Spinal cord (tissue), 10 donors: ENCODE data around the gene TMEM232. TPM values are rescaled to one million over a fixed set of nuclear protein-coding genes. Genes with fewer than 3 reads are reported as not detected.

Experiments used
- DNase-seq, 6 donors: peaks; one replicate each; pipeline versions ENCODE4 v3.0.0 to v3.0.0-alpha.2; 2013 to 2015; ENCODE audit warnings: low spot score in 6 of 6, low read depth in 4 of 6
- H3K27ac ChIP-seq: one replicate; pipeline ENCODE4 v1.5.1; 2013; ENCODE audit warnings: low read depth, low read length, control low read depth
- H3K27me3 ChIP-seq: one replicate; pipeline ENCODE4 v1.6.1; 2013; ENCODE audit warnings: low read length; ENCODE audit not compliant: control insufficient read depth, insufficient read depth
- H3K36me3 ChIP-seq: one replicate; pipeline ENCODE4 v1.6.1; 2013; ENCODE audit warnings: low read length; ENCODE audit not compliant: control insufficient read depth, insufficient read depth
- H3K4me1 ChIP-seq: one replicate; pipeline ENCODE4 v1.6.1; 2013; ENCODE audit warnings: low read length; ENCODE audit not compliant: control insufficient read depth, insufficient read depth
- H3K4me3 ChIP-seq: one replicate; pipeline ENCODE4 v1.5.1; 2013; ENCODE audit warnings: low read depth, low read length, control low read depth
- H3K9me3 ChIP-seq: one replicate; pipeline ENCODE4 v1.6.1; 2013; ENCODE audit warnings: low read length; ENCODE audit not compliant: control insufficient read depth, insufficient read depth
- WGBS: methylation state at CpG from one replicate; pipeline ENCODE4 v1.1.5; 2013; ENCODE audit warnings: missing lambda C conversion rate; ENCODE audit not compliant: insufficient coverage; 5-methylcytosine and 5-hydroxymethylcytosine counted together
- polyA plus RNA-seq, 2 donors: library from polyadenylated mRNA; unstranded; fragments of 120-200 nt; gene quantifications; one replicate each; pipeline ENCODE4 v1.2.1, GENCODE V29; 2013; ENCODE audit not compliant: insufficient read length in 2 of 2
- total RNA-seq, 2 donors: library from RNA; depleted of rRNA in 1 of 2; stranded (reverse); fragments of 120-200 nt in 1 of 2; fragments of >200 nt in 1 of 2; gene quantifications; one replicate each; pipeline versions ENCODE4 v1.2.3 to v1.2.4, GENCODE V29; 2013 to 2014
- donor health status: healthy.

The TMEM232 gene
- total and polyA plus RNA-seq, 4 donors = 6.0 to 21.1 (median 15.8) TPM

- no peaks in the 10 kb centered on the region for H3K27me3 ChIP-seq
- H3K4me3 ChIP-seq = no peak overlapping the region
- no peak overlapping the region for H3K27ac ChIP-seq
- DNase-seq = no peak
- H3K9me3 ChIP-seq = no peaks in the 10 kb centered on the region
- H3K36me3 ChIP-seq = no peaks in the 10 kb centered on the region
- no peaks in the 10 kb centered on the region for H3K4me1 ChIP-seq
- 95% methylated on average over 3 of the region's 3 CpGs for WGBS
These were observed 87.2 kb downstream of the TMEM232 start for GRCh38 chr5:110638970-110639902.

- Histone ChIP-seq H3K4me3 (no peak overlapping the region), H3K36me3 (no peaks in the 10 kb centered on the region), H3K27ac (no peak overlapping the region), H3K9me3 (peaks cover 3% of the 10 kb centered on the region), H3K4me1 (no peaks in the 10 kb centered on the region), H3K27me3 (no peaks in the 10 kb centered on the region)
- DNase-seq = no peak
These were observed 92.0 kb downstream of the TMEM232 start for GRCh38 chr5:110634475-110634874.

GRCh38 chr5:110631236-110631635 is 95.2 kb downstream of the TMEM232 start:
- Histone ChIP-seq H3K27ac (no peak overlapping the region), H3K9me3 (peaks cover 3% of the 10 kb centered on the region), H3K4me1 (no peaks in the 10 kb centered on the region), H3K36me3 (no peaks in the 10 kb centered on the region), H3K27me3 (no peaks in the 10 kb centered on the region), H3K4me3 (no peak overlapping the region)
- DNase-seq = no peak
- 100% methylated on average over 1 of the region's 1 CpG for WGBS

GRCh38 chr5:110630350-110630749 is 96.1 kb downstream of the TMEM232 start:
- no CpG with 5 or more reads among the region's 4 CpGs for WGBS
- no peaks in the 10 kb centered on the region for H3K27me3 ChIP-seq

GRCh38 chr5:110625376-110625999 is 101.0 kb downstream of the TMEM232 start:
- no peaks in the 10 kb centered on the region for H3K4me1 ChIP-seq
- H3K9me3 ChIP-seq = no peaks in the 10 kb centered on the region
- peak in 5 of 6 donors; percentile 7 to 85 (median 36) for DNase-seq
- WGBS = no CpG with 5 or more reads among the region's 2 CpGs
- H3K27me3 ChIP-seq = no peaks in the 10 kb centered on the region
- no peaks in the 10 kb centered on the region for H3K36me3 ChIP-seq
- no peak overlapping the region for H3K4me3 ChIP-seq
- H3K27ac ChIP-seq = no peak overlapping the region

More at GRCh38 chr5:110630350-110630749, 96.1 kb downstream of the TMEM232 start:
- Histone ChIP-seq H3K4me3 (no peak overlapping the region), H3K4me1 (no peaks in the 10 kb centered on the region), H3K27ac (no peak overlapping the region), H3K9me3 (peaks cover 3% of the 10 kb centered on the region), H3K36me3 (no peaks in the 10 kb centered on the region)
- no peak for DNase-seq

- H3K9me3 ChIP-seq = no peaks in the 10 kb centered on the region
- no peak for DNase-seq
- no peak overlapping the region for H3K27ac ChIP-seq
- H3K4me1 ChIP-seq = no peaks in the 10 kb centered on the region
- no peak overlapping the region for H3K4me3 ChIP-seq
- no peaks in the 10 kb centered on the region for H3K27me3 ChIP-seq
- H3K36me3 ChIP-seq = no peaks in the 10 kb centered on the region
These were observed 102.6 kb downstream of the TMEM232 start for GRCh38 chr5:110623874-110624273.

DNA sequence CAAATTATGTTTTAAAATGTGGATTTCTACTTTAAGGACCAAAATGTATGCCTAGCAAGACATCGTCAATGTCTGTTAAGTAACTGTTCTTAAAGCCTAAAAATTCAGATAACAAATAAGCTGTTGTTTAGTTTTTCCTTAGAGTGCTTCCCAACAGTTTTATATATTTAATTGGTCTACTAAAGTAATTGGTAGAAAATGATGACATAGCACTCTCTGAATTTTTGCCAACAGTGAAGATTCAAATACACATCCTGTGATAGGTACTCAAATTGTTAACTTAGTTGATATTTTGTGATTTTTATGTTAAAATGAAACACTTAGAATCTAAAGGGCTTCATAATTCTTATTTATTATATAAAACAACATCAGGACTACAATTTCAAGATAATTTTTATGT is 107.5 kb downstream of the TMEM232 start:
- WGBS = no CpG with 5 or more reads among the region's 1 CpG
- H3K9me3 ChIP-seq = peaks cover 6% of the 10 kb centered on the region
- H3K27ac ChIP-seq = no peak overlapping the region
- no peaks in the 10 kb centered on the region for H3K27me3 ChIP-seq
- no peak overlapping the region for H3K4me3 ChIP-seq
- no peaks in the 10 kb centered on the region for H3K4me1 ChIP-seq
- H3K36me3 ChIP-seq = no peaks in the 10 kb centered on the region
- DNase-seq = no peak

DNA sequence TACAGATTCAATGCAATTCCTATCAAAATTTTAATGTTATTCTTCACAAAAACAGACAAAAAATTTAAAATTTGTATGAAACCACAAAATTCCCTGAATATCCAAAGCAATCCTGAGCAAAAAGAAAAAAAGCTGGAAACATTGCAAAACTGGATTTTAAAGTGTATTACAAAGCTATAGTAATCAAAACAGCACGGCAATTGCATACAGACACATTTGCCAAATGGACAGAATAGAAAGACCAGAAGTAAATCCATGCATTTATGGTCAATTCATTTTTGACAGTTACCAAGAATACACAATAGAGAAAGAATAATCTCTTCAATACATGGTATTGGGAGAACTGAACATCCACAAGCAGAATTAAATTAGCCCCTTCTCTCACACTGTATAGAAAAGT is 110.5 kb downstream of the TMEM232 start:
- H3K27ac ChIP-seq = no peak overlapping the region
- H3K36me3 ChIP-seq = no peaks in the 10 kb centered on the region

GRCh38 chr5:110612794-110613247 is 113.7 kb downstream of the TMEM232 start:
- Histone ChIP-seq H3K4me1 (no peaks in the 10 kb centered on the region), H3K27ac (no peak overlapping the region), H3K27me3 (no peaks in the 10 kb centered on the region), H3K9me3 (peaks cover 6% of the 10 kb centered on the region), H3K36me3 (no peaks in the 10 kb centered on the region), H3K4me3 (no peak overlapping the region)
- WGBS = 52% methylated on average over 2 of the region's 4 CpGs
- DNase-seq = peak in 1 of 6 donors; percentile 69

More for the DNA sequence above, 110.5 kb downstream of the TMEM232 start:
- no peaks in the 10 kb centered on the region for H3K4me1 ChIP-seq
- H3K4me3 ChIP-seq = no peak overlapping the region
- no CpG with 5 or more reads among the region's 1 CpG for WGBS
- no peak for DNase-seq
- H3K27me3 ChIP-seq = no peaks in the 10 kb centered on the region
- peaks cover 6% of the 10 kb centered on the region for H3K9me3 ChIP-seq
